DMS 273 (cell line): ENCODE measurements around the gene NPB.

Experiments
- DNase-seq: peaks from one replicate; lab custom pipeline; 2025; ENCODE audit not compliant: unreplicated experiment; lab: John Stamatoyannopoulos, UW

NPB gene

GRCh38 chr17:81898029-81898866 is 3.8 kb upstream of the NPB start:
- DNase-seq: no peak

- DNase-seq: no peak
These were observed 3.2 kb upstream of the NPB start for GRCh38 chr17:81898885-81899284.

GRCh38 chr17:81899514-81900166 is 2.4 kb upstream of the NPB start:
- no peak for DNase-seq

GRCh38 chr17:81900181-81900820 is 1.7 kb upstream of the NPB start:
- DNase-seq: no peak

GRCh38 chr17:81901167-81902022 is 643 bp upstream of the NPB start:
- DNase-seq: no peak

GRCh38 chr17:81902653-81903414 is 796 bp downstream of the NPB start:
- no peak for DNase-seq

- DNase-seq: no peak
These were observed 1.4 kb downstream of the NPB start for GRCh38 chr17:81903415-81903831.

GRCh38 chr17:81903896-81904599 is 2.0 kb downstream of the NPB start:
- DNase-seq: no peak

- no peak for DNase-seq
These were observed 2.8 kb downstream of the NPB start for GRCh38 chr17:81904600-81905423.

GRCh38 chr17:81905424-81905875 is 3.4 kb downstream of the NPB start:
- no peak for DNase-seq

GRCh38 chr17:81905993-81906392 is 4.0 kb downstream of the NPB start:
- no peak for DNase-seq

GRCh38 chr17:81906476-81907218 is 4.6 kb downstream of the NPB start:
- DNase-seq: peak; percentile 36

GRCh38 chr17:81907219-81908145 is 5.4 kb downstream of the NPB start:
- DNase-seq: no peak

- no peak for DNase-seq
These were observed 6.8 kb downstream of the NPB start for GRCh38 chr17:81908793-81909192.

- no peak for DNase-seq
These were observed 7.2 kb downstream of the NPB start for GRCh38 chr17:81909231-81909630.

GRCh38 chr17:81909966-81910839 is 8.2 kb downstream of the NPB start:
- peak; percentile 42 for DNase-seq
